CD4-positive, alpha-beta T cell treated with Interleukin-1 beta for 1 hour (primary cell): ENCODE measurements around the gene LAX1.
"Not testable (repeated sequence)": the region's sequence is repeated elsewhere in the genome, so short reads cannot be mapped to it uniquely, and the experiment has no call there.

Experiments
- DNase-seq, 2 donors: peaks; one replicate each; pipeline ENCODE4 v3.0.0-alpha.2; 2020 to 2022

LAX1 gene, protein sequence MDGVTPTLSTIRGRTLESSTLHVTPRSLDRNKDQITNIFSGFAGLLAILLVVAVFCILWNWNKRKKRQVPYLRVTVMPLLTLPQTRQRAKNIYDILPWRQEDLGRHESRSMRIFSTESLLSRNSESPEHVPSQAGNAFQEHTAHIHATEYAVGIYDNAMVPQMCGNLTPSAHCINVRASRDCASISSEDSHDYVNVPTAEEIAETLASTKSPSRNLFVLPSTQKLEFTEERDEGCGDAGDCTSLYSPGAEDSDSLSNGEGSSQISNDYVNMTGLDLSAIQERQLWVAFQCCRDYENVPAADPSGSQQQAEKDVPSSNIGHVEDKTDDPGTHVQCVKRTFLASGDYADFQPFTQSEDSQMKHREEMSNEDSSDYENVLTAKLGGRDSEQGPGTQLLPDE

DNA sequence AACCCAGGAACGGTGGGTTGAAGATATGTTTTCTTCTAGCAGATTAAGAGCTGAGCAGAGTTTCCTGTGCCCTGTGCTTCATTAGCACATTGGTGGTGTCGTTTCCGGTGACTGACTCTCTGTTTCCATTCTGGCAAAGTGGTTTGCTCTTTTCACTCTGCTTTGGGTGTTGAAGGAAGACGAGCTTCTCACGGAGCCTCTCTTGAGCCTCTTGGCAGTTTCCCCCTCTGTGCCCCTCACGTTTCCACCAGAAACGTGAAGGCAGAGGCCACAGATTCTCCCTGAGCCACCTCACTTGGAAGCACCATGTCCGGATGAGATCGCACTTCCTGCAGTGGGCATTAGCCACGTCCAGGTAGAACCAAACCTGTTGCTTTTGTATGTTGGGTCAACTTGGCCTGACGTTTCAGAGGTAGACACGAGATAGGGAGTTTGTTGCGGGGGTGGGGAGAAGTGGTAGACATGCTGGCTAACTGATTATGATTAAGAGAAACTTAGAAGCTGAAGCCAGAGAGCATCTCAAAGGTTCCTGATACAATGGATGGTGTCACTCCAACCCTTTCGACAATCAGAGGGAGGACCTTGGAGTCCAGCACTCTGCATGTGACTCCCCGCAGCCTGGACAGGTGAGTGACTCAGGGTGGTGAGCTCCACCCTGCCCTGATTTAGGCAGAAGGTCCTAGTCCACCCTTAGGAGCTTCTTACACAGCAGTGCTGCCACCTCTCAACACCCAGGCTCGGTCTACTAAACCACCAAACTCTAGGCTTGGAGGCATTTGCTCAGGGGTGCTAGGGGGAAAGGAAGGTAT lies at the start of gene LAX1:
TSS of gene LAX1 (plus strand) at position 155 of the 809 bp plus-strand sequence. CDS start at position 538, 383 bp downstream.
- DNase-seq = peak; percentile 72 to 84

DNA sequence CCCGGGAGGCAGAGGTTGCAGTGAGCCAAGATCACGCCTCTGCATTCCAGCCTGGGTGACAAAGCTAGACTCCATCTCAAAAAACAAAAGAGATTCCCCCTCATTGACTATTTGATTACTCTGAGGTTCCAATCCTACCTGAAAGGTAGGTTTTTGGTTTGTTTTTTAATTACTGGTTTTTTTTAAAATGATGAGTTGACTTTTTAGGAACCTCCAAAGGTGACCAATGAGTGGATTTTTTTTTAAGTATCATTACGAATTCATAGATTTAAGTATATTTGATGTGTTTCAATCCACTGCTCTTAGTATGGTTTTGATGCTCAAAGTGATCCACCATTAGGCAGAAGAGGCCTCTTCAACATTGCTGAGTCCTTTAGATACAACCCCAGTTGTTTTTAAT lies 47.9 kb upstream of the LAX1 start:
- DNase-seq = no peak

DNA sequence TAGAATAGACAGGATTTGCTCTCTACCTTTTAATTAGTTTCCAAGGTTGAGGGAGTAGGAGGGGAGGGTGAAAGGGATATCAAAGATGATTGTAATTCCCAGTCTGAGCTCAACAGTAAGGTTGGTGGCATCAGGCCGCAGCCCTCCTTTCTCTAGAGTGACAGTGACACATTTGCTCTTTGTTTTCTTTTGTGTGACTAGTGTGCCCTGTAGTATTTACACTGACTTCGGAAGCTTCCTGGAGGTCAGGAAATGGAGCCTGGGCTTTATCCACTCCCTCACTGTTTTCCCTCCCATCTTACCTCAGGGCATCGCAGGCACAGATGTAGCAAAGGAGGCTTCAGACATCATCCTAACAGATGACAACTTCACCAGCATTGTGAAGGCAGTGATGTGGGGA lies 44.7 kb upstream of the LAX1 start:
- no peak for DNase-seq

DNA sequence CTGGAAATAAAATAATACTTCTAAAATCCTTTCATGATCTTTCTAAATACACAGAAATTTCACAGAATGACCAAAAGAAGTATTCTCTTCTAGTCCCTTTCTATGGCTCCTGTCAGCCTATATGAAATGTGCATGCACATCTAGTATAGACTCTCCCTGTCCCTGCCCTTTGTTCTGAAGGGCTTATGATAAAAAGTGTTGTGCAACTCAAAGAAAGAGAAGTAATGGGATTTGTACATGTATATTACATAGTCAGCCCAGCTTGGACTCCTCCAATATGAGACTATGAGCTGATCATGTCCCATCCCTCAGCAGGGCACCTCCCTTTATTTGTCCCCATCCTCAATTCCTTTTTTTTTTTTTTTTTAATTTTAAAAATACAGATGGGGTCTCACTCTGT lies 42.1 kb upstream of the LAX1 start:
- no peak for DNase-seq

DNA sequence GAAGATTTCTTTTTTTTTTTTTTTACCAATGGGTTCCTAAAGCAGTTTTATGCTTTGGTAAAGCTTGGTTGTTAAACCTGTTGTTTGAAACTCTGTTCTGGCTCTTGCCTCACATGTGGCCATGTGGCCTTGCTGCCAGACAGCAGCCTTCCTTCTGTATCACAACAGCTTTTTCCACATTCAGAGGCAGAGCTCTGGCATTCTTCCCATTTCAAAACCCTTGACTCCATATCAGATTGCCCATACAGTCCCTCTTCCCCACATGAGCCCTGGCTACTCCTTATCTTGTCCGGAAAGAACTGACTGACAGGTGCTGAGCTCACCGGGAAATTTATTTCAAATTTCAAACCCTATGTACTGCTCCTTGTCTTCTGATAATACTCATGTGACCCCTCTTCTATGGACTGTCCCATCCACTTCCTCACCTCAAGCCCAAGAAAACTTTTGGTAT lies 38.5 kb upstream of the LAX1 start:
- DNase-seq = no peak

DNA sequence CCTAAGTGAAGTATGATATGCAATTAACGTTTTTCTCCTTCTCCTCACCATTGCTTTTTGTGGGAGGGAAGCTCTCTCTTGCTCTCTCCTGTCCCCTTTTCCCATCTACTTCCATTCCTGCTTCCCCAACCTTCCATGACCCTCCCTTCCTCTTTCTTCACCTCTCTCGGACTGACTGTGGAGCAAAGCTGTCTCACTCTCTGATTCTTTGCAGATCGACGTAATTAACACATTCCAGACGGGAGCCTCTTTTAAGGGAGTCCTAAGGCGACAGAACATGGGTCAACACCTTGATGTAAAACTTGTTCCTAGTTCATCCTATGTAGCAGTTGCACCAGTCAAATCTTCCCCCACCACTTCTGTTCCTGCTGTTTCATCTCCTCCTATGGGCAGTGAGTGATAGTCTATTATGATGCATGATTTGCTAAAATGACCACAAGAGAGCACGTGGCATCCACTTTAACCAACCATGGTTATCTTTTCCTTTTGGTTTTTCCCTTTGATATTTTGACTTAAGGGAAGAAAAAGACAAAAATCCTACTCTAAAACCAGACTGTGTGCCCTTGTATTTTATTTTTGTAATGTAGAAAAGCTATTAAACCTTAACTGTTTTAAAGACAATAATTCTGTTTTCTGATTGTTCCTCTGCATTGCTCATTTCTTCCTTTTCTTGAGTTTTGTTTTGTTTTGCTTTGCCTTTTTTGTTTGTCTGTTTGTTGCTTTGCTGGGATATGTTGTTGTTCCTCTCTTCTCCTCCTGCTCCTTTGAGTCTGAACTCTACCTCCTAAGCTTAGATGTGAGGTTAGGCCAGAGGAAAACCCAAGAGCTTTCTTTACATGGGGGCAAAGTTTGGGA lies 31.7 kb upstream of the LAX1 start:
- DNase-seq = no peak

DNA sequence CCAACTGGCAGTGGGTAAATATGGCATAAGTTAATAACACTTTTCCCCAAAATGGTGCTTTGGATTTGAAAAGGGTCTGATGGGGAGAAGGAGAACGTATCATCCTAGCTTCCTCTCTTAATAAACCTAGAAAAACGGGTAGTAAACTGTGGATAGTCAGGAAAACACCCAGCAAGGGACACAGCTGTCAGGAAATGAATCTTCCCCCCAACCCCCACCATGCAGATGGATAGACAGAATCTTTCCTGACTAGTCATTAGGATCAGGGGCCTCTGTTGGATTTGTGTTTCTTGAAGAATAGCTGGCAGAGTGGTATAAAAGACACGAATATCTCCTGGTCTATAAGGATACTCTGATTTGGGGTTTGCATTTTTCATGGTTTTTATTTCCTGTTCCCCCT lies 22.5 kb upstream of the LAX1 start:
- DNase-seq = no peak

DNA sequence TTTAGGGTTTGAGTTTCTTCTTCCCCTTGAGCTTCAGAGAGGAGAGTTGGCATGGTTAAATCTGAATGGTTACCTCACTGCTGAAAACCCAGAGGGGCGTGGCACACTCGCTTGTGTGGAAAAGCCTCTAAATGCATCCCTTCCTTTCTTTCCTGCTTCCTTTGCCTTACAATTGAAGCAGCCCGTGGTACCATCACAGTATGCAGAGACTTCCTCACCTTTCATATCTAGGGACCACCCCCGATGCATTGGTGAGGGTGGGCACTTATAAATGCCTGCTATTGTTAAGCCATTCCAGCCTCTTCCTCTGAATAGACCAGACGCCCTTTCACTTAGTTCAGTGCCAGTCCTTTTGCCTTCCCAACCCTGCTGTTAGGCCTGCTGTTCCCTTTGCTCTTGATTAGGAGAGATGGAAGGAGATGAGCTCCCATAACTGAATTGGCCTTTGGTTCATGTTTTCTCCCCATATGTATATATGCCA lies 21.9 kb upstream of the LAX1 start:
- no peak for DNase-seq

DNA sequence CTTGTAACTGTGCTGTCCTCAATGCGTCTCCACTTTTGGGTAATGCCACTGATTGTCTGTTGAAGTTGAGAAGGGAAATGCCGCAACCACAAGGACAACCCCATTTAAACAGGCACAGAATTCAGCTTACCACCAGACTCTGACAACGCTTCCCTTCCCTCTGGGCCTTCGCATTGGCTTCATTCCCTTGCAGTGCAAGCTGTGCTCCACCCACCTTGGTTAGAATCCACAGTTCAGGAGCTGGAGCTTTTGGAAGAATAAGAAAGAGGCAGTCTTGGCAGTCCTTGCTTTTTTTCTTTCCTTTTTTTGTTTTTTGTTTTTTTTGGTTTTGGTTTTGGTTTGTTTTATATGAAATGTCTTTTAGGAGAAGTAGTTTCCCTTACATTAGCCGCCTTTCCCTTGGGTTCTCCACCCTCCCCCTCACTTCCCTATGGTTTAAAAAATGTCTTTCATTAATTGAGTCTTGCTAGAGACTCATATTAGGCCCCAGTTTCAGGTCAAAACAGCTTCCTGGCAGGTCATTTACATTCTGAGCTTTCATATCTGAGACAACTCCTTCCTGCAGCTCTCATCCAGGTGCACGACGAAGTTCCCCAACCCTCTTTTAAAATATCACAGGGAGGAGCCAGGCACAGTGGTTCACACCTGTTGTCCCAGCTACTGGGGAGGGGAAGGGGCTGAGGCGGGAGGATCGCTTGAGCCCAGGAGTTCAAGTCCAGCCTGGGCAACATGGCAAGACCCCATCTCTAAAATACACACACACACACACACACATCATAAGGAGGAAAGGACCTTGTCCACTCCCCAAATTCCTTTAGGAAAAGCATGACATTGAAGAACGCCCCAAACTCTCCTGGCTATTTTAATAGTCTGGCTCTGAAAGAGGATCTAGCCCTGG lies 20.7 kb upstream of the LAX1 start:
- peak; percentile 24 to 52 for DNase-seq

DNA sequence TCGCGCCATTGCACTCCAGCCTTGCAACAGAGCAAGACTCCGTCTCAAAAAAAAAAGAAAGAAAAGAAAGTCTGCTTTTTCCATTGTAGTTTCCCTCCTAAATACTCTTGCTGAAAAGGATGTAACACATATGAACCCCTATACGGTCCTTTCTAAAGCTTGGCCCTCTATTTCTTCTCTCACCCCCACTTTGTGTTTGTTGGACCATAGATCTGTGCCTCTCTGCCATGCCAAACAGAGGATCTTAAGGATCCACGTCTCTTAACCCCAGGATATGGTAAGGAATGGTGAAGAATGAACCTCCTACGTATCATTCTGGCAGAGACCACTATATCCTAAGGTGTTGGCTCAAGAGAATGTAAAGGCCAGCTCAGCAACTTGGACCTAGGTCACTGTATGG lies 18.7 kb upstream of the LAX1 start:
- DNase-seq = no peak

DNA sequence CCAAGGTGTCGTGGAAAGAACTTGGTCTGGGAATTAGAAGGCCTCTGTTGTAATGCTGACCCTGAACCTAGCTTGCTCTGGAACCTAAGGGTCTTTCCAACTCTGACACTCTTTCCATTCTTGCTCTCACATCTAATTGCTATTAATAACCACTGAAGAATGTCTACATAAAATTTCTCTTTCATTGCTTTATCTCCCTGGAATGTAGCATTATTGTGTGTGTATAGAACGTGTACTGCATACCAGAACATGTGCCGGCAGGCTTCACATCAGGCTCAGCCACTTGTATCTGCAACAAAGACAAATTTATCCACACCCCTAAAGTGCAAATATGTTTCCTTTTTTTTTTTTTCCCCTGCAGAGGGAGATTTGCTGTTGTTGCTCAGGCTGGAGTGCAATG lies 13.9 kb upstream of the LAX1 start:
- no peak for DNase-seq

DNA sequence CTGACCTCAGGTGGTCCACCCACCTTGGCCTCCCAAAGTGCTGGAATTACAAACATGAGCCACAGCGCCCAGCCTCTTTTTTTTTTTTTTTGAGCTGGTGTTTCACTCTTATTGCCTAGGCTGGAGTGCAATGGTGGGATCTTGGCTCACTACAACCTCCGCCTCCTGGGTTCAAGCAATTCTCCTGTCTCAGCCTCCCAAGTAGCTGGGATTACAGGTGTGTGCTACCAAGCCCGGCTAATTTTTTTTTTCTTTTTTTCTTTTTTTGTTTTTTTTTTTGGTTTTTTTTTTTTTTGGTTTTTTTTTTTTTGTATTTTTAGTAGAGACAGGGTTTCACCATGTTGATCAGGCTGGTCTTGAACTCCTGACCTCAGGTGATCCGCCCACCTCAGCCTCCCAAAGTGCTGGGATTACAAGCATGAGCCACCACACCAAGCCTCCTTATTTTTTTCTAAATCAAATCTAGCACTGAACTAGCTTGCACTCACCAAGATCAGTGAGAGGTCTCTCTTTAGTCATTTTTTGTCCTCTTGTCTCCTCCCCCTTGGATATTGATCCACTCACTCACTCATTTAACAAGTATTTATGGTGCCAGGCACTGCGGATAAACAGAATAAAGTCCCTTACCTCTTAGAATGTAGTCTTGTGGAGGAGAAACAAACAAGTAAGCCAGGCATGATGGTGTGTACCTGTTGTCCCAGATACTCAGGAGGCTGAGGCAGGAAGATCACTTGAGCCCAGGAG lies 13.2 kb upstream of the LAX1 start:
- not testable (repeated sequence) for DNase-seq

DNA sequence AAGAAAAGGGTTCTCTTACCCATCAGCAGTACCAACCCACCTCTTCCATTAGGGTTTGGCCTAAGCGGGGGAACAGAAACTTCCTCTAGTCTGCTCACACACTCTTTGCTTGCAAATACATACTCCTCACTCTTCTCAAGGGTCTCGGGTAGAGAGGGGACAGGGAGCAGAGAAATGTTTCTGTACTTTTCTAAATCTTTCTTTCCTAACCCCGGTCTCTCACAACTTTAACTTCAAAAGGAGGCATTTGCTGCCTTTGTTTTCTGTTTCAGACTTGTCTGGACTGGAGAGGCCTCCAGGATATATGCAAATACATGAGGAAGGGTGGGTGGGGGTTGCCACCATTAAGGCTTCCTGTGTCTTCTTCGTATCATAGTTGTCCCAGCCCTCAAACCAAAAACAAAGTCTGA lies 10.5 kb upstream of the LAX1 start:
- peak in 1 of 2 donors; percentile 31 for DNase-seq

DNA sequence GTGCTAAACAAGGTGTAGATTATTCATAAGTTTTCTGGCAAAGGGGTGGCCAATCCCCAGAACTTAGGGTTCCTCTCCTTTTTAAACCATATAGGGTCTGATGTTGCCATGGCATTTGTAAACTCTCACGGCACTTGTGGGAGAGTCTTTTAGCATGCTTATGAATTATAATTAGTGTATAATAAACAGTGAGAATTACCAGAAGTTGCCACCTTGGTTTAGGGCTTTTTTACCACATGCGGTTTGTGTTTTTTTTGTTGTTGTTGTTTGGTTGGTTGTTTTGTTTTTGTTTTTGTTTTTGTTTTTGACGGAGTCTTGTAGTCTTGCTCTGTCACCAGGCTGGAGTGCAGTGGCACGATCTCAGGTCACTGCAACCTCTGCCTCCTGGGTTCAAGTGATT lies 8.9 kb upstream of the LAX1 start:
- DNase-seq = no peak

DNA sequence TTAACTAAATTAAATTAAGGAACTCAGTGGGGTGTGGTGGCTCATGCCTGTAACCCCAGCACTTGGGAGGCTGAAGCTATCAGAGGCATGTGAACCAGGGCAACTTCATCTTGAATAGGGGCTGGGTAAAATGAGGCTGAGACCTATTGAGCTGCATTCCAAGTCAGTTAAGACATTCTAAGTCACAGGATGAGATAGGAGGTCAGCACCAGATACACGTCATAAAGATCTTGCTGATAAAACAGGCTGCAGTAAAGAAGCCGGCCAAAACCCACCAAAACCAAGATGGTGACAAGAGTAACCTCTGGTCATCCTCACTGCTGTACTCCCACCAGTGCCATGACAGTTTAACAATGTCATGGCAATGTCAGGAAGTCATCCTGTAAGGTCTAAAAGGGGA lies 6.2 kb upstream of the LAX1 start:
- not testable (repeated sequence) for DNase-seq

DNA sequence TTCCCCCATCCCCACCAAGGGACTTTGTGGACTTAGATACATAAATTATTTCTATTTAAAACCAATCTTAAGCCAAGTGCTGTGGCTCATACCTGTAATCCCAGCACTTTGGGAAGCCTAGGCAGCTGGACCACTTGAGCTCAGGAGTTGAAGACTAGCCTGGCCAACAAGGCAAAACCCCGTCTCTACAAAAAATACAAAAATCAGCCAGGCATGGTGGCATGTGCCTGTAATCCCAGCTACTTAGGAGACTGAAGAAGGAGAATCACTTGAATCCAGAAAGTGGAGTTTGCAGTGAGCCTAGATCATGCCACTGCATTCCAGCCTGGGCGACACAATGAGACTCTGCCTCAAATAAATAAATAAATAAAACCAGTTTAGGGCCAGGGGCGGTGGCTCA lies 4.5 kb upstream of the LAX1 start:
- DNase-seq = no peak

DNA sequence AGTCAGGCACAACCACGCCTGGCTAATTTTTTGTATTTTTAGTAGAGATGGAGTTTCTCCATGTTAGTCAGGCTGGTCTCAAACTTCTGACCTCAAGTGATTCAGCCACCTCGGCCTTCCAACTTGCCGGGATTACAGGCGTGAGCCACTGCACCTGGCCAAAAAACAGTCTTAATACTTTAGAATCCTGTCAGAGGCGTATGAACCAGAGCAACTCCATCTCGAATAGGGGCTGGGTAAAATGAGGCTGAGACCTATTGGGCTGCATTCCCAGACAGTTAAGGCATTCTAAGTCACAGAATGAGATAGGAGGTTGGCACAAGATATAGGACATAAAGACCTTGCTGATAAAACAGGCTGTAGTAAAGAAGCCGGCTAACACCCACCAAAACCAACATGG lies 3.0 kb upstream of the LAX1 start:
- not testable (repeated sequence) for DNase-seq

DNA sequence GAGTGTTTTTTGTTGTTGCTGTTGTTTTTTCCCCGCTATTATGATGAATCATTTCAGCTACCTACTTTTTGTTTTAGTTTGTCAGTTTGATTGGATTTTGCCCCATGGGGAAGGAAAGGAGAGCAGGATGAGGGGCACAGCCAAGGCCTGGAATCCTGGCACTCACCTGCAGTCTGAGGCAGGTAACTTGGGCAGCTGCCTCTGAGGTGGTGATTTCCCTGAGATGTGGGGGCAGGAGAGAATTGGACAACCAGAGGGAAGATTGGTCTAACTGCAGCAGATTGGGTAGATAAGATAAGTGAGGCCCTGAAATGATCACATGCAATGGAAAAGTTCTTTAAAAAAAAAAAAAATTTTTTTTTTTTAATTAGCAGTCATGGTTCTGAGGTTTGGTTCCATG lies 1.5 kb upstream of the LAX1 start:
- no peak for DNase-seq

DNA sequence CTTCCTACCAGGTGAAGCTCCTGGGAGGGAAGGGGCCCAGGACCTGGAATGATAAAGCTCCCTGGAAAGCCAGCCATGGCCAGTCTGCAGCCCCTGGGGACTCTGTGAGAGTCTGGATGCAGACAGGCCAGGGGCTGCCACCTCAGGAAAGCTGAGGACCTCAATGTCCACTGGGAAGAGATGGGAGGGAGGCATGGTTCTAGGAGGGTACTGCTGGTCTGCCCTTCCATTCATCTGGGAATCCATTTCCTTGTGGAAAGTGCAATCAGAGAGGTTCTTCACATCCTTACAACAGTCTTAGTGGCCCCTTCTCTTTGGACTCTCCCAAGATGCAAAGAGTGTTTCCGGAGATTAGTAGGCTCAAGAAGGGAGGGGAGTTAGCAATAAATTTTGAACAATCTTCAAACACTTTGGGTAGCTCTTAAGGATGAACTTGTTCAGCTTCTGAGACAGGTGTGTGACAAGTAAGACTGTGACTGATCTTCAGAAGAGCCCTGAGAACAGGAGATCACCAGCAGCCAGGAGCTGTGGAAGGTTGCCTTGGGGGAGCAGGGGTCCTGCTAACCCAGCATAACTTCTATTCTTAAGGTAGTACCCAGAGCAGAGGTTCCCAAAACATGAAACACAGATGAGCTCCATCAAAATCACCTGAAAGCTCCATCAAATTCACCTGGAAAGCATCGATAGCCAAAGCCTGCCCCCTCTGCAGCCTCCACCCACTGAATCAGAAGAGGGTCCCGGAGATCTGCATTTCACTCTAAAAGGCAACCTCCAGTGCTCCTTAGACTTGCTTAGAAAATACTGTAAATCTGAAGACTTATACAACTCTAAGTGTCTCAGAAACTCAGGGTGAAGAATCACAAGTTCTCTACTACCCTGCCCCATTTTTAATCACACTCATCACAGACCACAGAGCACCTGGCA lies 616 bp upstream of the LAX1 start:
- no peak for DNase-seq

DNA sequence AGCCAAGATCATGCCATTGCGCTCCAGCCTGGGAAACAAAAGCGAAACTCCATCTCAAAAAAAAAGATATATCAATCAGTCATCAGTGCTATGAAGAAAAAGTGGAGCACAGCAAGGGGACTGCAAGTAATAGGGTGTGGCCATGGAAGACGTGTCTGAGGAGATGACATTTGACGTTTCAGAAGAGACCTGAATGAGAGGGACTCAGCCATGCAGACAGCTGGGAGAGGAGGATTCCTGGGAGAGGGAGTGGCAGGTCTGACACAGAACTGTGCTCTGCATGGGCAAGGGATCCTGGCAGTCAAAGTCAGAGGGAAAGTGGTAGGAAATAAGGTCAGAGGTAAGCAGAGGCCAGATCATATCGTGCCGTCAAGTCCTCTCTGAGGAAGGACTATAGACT lies 3.3 kb downstream of the LAX1 start:
- DNase-seq = no peak
